OCI-LY1 (cell line): Measurements from ENCODE around the gene REV3L.

Experiments used
- H2AFZ ChIP-seq: fragments of 200-600 bp; sonication (generic), shearing (Covaris generic); 2 replicates; pipeline ENCODE4 v1.6.0; 2014; ENCODE audit warnings: antibody characterized with exemption, mild to moderate bottlenecking, low read length
- H3F3A ChIP-seq: fragments of 200-600 bp; sonication (generic), shearing (Covaris generic); 2 replicates; pipeline ENCODE4 v1.6.0; 2014; ENCODE audit warnings: mild to moderate bottlenecking, antibody characterized with exemption, low read length, moderate library complexity; ENCODE audit not compliant: insufficient read depth
- H3K27ac ChIP-seq: fragments of 200-600 bp; sonication (generic); 2 replicates; pipeline ENCODE4 v1.5.1; 2014; ENCODE audit warnings: low read length, mixed run types, mild to moderate bottlenecking, low read depth; ENCODE audit not compliant: poor library complexity, severe bottlenecking
- H3K27me3 ChIP-seq: fragments of 200-600 bp; sonication (generic); 2 replicates; pipeline ENCODE4 v1.6.0; 2014; ENCODE audit warnings: antibody characterized with exemption, mild to moderate bottlenecking, low read length, moderate library complexity; ENCODE audit not compliant: insufficient read depth
- H3K36me3 ChIP-seq: fragments of 200-600 bp; sonication (generic); 2 replicates; pipeline ENCODE4 v1.6.1; 2014; ENCODE audit warnings: mild to moderate bottlenecking, antibody characterized with exemption, low read length, moderate library complexity, mixed read lengths; ENCODE audit not compliant: insufficient read depth
- H3K4me1 ChIP-seq: fragments of 200-600 bp; sonication (generic); 2 replicates; pipeline ENCODE4 v1.5.1; 2014; ENCODE audit warnings: mild to moderate bottlenecking, low read length, moderate library complexity; ENCODE audit not compliant: insufficient read depth, severe bottlenecking
- H3K4me2 ChIP-seq: fragments of 200-600 bp; sonication (generic), shearing (Covaris generic); 2 replicates; pipeline ENCODE4 v1.6.1; 2014; ENCODE audit warnings: low read length
- H3K4me3 ChIP-seq: fragments of 200-600 bp; sonication (generic); 2 replicates; pipeline ENCODE4 v1.5.1; 2014; ENCODE audit warnings: low read length, low read depth, mild to moderate bottlenecking, mixed read lengths; ENCODE audit not compliant: poor library complexity, severe bottlenecking
- H3K79me2 ChIP-seq: fragments of 200-600 bp; shearing (Covaris generic); 2 replicates; pipeline ENCODE4 v1.6.1; 2016; ENCODE audit warnings: mixed run types, low read length, mixed read lengths; ENCODE audit not compliant: insufficient read depth
- H3K9ac ChIP-seq: fragments of 200-600 bp; sonication (generic), shearing (Covaris generic); 2 replicates; pipeline ENCODE4 v1.6.1; 2014; ENCODE audit warnings: mild to moderate bottlenecking, low read length, mixed read lengths
- H3K9me2 ChIP-seq: fragments of 200-600 bp; sonication (generic), shearing (Covaris generic); 2 replicates; pipeline ENCODE4 v1.6.1; 2014; ENCODE audit warnings: low read depth, mild to moderate bottlenecking, low read length, mixed read lengths
- H3K9me3 ChIP-seq: fragments of 200-600 bp; shearing (Covaris generic); 2 replicates; pipeline ENCODE4 v1.6.1; 2014; ENCODE audit warnings: low read length, mixed read lengths
- H4K20me1 ChIP-seq: fragments of 200-600 bp; sonication (generic), shearing (Covaris generic); 2 replicates; pipeline ENCODE4 v1.6.0; 2016; ENCODE audit warnings: mild to moderate bottlenecking, low read length; ENCODE audit not compliant: insufficient read depth
- CTCF ChIP-seq: fragments of 200-600 bp; sonication (generic), shearing (Covaris generic); IDR thresholded peaks from 2 replicates; pipeline ENCODE4 v1.5.1; 2017; ENCODE audit warnings: mild to moderate bottlenecking, antibody characterized with exemption, low read length, moderate library complexity, mixed read lengths
- EZH2 ChIP-seq: fragments of 200-600 bp; sonication (generic), shearing (Covaris generic); IDR thresholded peaks from 2 replicates; pipeline ENCODE4 v1.8.0; 2017; ENCODE audit warnings: borderline replicate concordance, mixed run types, mild to moderate bottlenecking, antibody characterized with exemption, low read length, moderate library complexity, mixed read lengths

Gene REV3L

GRCh38 chr6:111278731-111279130 is 204.3 kb downstream of the REV3L start:
- Histone ChIP-seq H4K20me1 (no peaks in the 10 kb centered on the region), H3K27me3 (no peaks in the 10 kb centered on the region), H3F3A (no peaks in the 10 kb centered on the region), H3K4me1 (peaks cover 5% of the 10 kb centered on the region), H2AFZ (no peak overlapping the region), H3K4me2 (no peak overlapping the region), H3K9me3 (peaks cover 10% of the 10 kb centered on the region; the same call in 1 of the 2 replicates), H3K27ac (no peak overlapping the region), H3K36me3 (peaks cover 89% of the 10 kb centered on the region), H3K79me2 (no peaks in the 10 kb centered on the region), H3K4me3 (no peak overlapping the region), H3K9me2 (no peaks in the 10 kb centered on the region), H3K9ac (no peak overlapping the region)
- TF ChIP-seq EZH2 (no peak), CTCF (no peak)

DNA sequence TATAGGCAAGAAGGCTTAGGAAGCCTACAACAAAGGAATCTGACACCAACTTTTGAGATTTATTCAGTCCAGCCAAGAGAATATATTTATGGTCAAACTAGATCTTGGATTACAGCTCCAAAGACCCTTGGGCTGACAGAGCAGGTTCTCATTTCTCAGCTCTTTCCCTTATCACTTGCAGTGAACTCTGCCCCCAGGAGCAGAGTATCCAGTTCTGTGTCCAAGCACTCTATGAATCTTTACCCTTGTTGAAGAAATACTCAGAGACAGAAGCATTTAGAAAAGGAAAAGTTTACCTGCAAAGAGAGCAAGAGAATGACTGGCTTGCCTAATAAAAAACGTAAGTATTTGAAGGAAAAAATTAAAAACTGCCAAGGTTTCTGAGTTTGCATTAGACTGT is 205.2 kb downstream of the REV3L start:
- H3K27ac ChIP-seq: no peak overlapping the region
- H3K4me3 ChIP-seq: no peak overlapping the region
- no peaks in the 10 kb centered on the region for H3K27me3 ChIP-seq
- H3K9me3 ChIP-seq: peaks cover 10% of the 10 kb centered on the region; the same call in 1 of the 2 replicates
- peaks cover 89% of the 10 kb centered on the region for H3K36me3 ChIP-seq
- H3K4me2 ChIP-seq: no peak overlapping the region
- H3K9me2 ChIP-seq: no peaks in the 10 kb centered on the region
- no peak overlapping the region for H3K9ac ChIP-seq
- H4K20me1 ChIP-seq: no peaks in the 10 kb centered on the region
- no peak overlapping the region for H2AFZ ChIP-seq
- TF ChIP-seq EZH2: no peak
- no peak for TF ChIP-seq CTCF
- no peaks in the 10 kb centered on the region for H3K79me2 ChIP-seq
- no peaks in the 10 kb centered on the region for H3F3A ChIP-seq
- no peaks in the 10 kb centered on the region for H3K4me1 ChIP-seq

DNA sequence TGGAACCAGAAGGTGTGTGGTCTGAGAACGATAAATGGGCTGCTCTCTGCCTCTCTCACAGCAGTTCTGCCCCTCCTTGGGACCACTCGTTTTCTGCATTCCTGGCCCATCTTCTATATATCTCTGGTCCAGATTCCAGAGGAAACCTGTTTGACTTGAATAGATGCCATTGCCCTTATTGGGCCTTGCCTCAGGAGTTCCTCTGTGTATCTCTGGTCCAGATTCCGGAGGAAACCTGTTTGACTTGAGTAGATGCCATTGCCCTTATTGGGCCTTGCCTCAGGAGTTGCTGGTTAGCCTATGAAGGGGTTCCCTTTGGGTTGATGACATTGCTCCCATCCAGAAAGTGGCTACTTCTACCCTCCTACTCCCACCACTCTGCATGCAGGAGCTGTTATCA is 206.3 kb downstream of the REV3L start:
- H3K4me2 ChIP-seq: no peak overlapping the region
- H3F3A ChIP-seq: no peaks in the 10 kb centered on the region
- no peaks in the 10 kb centered on the region for H3K9me2 ChIP-seq
- no peak overlapping the region for H3K9ac ChIP-seq
- peaks cover 10% of the 10 kb centered on the region; the same call in 1 of the 2 replicates for H3K9me3 ChIP-seq
- no peak for TF ChIP-seq CTCF
- TF ChIP-seq EZH2: no peak
- peaks cover 83% of the 10 kb centered on the region for H3K36me3 ChIP-seq
- H3K4me3 ChIP-seq: no peak overlapping the region
- no peaks in the 10 kb centered on the region for H3K27me3 ChIP-seq
- H4K20me1 ChIP-seq: no peaks in the 10 kb centered on the region
- no peak overlapping the region for H2AFZ ChIP-seq
- no peaks in the 10 kb centered on the region for H3K79me2 ChIP-seq
- no peaks in the 10 kb centered on the region for H3K4me1 ChIP-seq
- no peak overlapping the region for H3K27ac ChIP-seq
